ENCODE measurements around the gene TMED5.

TMED5 gene

DNA sequence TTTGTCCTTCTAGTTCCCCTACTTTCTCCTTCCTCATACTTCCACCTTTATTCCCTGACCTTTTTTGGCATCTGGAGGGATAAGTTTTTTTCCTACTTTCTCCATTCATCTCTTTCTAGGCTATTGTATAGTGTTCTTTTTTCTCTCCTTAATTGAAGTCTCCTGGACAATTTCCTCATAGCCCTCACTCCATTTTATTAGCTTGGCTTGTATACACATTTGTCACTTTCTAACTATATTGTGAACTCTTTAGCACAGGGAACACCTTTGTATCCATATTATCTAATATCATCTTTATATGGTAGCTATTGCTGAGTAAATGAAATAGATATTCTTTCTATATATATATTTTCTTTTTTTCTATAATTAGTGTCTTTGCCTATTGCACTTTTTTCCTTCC, 47.6 kb downstream of the TMED5 start:
- TF ChIP-seq POLR2A (IDR thresholded peaks at IDR 0.05; ENCODE audit: extremely low read depth, insufficient read length) (no peak), MYC (IDR thresholded peaks at IDR 0.05; ENCODE audit: low read depth, low read length) (no peak)
- TF ChIP-seq, protein P1, sequence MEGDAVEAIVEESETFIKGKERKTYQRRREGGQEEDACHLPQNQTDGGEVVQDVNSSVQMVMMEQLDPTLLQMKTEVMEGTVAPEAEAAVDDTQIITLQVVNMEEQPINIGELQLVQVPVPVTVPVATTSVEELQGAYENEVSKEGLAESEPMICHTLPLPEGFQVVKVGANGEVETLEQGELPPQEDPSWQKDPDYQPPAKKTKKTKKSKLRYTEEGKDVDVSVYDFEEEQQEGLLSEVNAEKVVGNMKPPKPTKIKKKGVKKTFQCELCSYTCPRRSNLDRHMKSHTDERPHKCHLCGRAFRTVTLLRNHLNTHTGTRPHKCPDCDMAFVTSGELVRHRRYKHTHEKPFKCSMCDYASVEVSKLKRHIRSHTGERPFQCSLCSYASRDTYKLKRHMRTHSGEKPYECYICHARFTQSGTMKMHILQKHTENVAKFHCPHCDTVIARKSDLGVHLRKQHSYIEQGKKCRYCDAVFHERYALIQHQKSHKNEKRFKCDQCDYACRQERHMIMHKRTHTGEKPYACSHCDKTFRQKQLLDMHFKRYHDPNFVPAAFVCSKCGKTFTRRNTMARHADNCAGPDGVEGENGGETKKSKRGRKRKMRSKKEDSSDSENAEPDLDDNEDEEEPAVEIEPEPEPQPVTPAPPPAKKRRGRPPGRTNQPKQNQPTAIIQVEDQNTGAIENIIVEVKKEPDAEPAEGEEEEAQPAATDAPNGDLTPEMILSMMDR (IDR thresholded peaks at IDR 0.05; ENCODE audit: low read depth, low read length): no peak
- TF ChIP-seq, protein P2, sequence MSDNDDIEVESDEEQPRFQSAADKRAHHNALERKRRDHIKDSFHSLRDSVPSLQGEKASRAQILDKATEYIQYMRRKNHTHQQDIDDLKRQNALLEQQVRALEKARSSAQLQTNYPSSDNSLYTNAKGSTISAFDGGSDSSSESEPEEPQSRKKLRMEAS (IDR thresholded peaks at IDR 0.05; ENCODE audit: low read depth, low read length): no peak
- H3K4me3 ChIP-seq (ENCODE audit: low read depth, low read length): no peak overlapping the region
- no peak for DNase-seq (ENCODE audit: low read depth)

GRCh38 chr1:93129507-93130099, 50.6 kb downstream of the TMED5 start:
- no peak overlapping the region for H3K4me3 ChIP-seq (ENCODE audit: low read depth, low read length)
- TF ChIP-seq MYC (IDR thresholded peaks at IDR 0.05; ENCODE audit: low read depth, low read length) (no peak), POLR2A (IDR thresholded peaks at IDR 0.05; ENCODE audit: extremely low read depth, insufficient read length) (no peak)
- TF ChIP-seq, protein P1 (IDR thresholded peaks at IDR 0.05; ENCODE audit: low read depth, low read length): no peak
- TF ChIP-seq, protein P2 (IDR thresholded peaks at IDR 0.05; ENCODE audit: low read depth, low read length): no peak
- DNase-seq (ENCODE audit: low read depth): no peak

- TF ChIP-seq, protein P2 (IDR thresholded peaks at IDR 0.05; ENCODE audit: low read depth, low read length): no peak
- TF ChIP-seq, protein P1 (IDR thresholded peaks at IDR 0.05; ENCODE audit: low read depth, low read length): no peak
- H3K4me3 ChIP-seq (ENCODE audit: low read depth, low read length): no peak overlapping the region
- DNase-seq (ENCODE audit: low read depth): no peak
Observed at GRCh38 chr1:93124556-93125355, 55.5 kb downstream of the TMED5 start.

DNA sequence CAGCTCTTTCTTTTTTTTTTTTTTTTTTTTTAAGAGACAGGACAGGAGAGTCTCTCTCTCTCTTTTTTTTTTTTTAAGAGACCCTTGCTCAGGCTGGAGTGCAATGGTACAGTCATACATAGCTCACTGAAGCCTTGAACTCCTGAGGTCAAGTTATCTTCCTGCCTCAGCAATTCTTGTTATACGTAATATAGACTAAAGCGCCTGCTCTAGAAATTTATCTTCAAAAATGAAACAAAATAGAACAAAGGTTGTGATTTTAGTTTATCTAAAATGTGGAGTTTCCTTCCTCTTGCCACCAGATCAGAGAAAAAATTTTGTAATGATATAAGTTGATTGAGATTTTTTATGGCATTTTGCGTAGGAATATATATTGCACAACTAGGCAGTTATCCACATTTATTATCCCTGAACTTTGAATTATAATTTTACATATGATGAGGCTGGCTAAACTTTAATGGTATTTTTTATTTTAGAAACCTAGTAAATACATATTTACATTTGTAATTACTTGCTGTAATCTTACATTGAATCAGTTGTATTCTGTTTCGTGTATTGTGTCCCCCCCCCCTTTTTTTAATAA, 56.9 kb downstream of the TMED5 start:
- H3K4me3 ChIP-seq (ENCODE audit: low read depth, low read length): no peak overlapping the region
- DNase-seq (ENCODE audit: low read depth): no peak
- no peak for TF ChIP-seq POLR2A (IDR thresholded peaks at IDR 0.05; ENCODE audit: extremely low read depth, insufficient read length)
- TF ChIP-seq, protein P2 (IDR thresholded peaks at IDR 0.05; ENCODE audit: low read depth, low read length): no peak

GRCh38 chr1:93120614-93121013, 59.6 kb downstream of the TMED5 start:
- no peak for DNase-seq (ENCODE audit: low read depth)
- H3K4me3 ChIP-seq (ENCODE audit: low read depth, low read length): no peak overlapping the region
- TF ChIP-seq, protein P2 (IDR thresholded peaks at IDR 0.05; ENCODE audit: low read depth, low read length): no peak
- no peak for TF ChIP-seq MYC (IDR thresholded peaks at IDR 0.05; ENCODE audit: low read depth, low read length)
- no peak for TF ChIP-seq POLR2A (IDR thresholded peaks at IDR 0.05; ENCODE audit: extremely low read depth, insufficient read length)
- TF ChIP-seq, protein P1 (IDR thresholded peaks at IDR 0.05; ENCODE audit: low read depth, low read length): no peak

DNA sequence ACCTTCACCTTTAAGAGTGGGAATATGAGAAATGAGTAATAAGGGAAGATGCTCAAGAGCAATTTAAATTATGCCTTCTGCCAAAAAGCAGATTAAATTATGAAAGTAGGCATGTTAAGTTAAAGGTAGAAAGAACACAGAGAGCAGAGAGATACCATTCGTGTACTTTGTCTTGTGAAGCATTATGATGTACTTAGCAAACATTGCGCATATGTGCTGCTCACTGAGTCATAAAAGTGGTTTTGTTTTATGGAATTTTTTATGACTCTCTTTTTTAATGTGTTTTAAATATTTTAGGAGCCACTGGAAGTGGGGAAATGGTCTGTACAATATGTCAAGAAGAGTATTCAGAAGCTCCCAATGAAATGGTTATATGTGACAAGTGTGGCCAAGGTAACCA, 65.8 kb downstream of the TMED5 start:
- no peak overlapping the region for H3K4me3 ChIP-seq (ENCODE audit: low read depth, low read length)
- DNase-seq (ENCODE audit: low read depth): no peak
- TF ChIP-seq, protein P1 (IDR thresholded peaks at IDR 0.05; ENCODE audit: low read depth, low read length): no peak
- TF ChIP-seq POLR2A (IDR thresholded peaks at IDR 0.05; ENCODE audit: extremely low read depth, insufficient read length): no peak
- TF ChIP-seq MYC (IDR thresholded peaks at IDR 0.05; ENCODE audit: low read depth, low read length): no peak
- TF ChIP-seq, protein P2 (IDR thresholded peaks at IDR 0.05; ENCODE audit: low read depth, low read length): no peak
